DND-41 (cell line): ENCODE measurements around the gene TTLL13.

Source experiments
- ATAC-seq: fragments of 200-7000 bp; cut with Tn5 transposase; 3 replicates; pipeline ENCODE4 v1.9.1; 2021; ENCODE audit warnings: low read depth; ENCODE audit not compliant: insufficient read depth
- DNase-seq: peaks from one replicate; pipeline ENCODE4 v3.0.0-alpha.2; 2020
- H2AFZ ChIP-seq: 2 replicates; pipeline ENCODE4 v1.6.0; 2012; ENCODE audit warnings: low read depth, low read length
- H3K27ac ChIP-seq: 2 replicates; pipeline ENCODE4 v1.5.1; 2012; ENCODE audit warnings: low read length, inconsistent platforms
- H3K27me3 ChIP-seq: fragments of 200-600 bp; sonication (generic); 2 replicates; pipeline ENCODE4 v1.6.0; 2012; ENCODE audit warnings: low read length, mild to moderate bottlenecking, inconsistent platforms; ENCODE audit not compliant: insufficient read depth, poor library complexity
- H3K36me3 ChIP-seq: 2 replicates; pipeline ENCODE4 v1.5.1; 2012; ENCODE audit warnings: low read length, inconsistent platforms; ENCODE audit not compliant: insufficient read depth
- H3K4me1 ChIP-seq: 2 replicates; pipeline ENCODE4 v1.5.1; 2012; ENCODE audit warnings: mild to moderate bottlenecking, low read length; ENCODE audit not compliant: insufficient read depth
- H3K4me2 ChIP-seq: 2 replicates; pipeline ENCODE4 v1.6.0; 2012; ENCODE audit warnings: mild to moderate bottlenecking, moderate library complexity, low read length, inconsistent platforms; ENCODE audit not compliant: insufficient read depth
- H3K4me3 ChIP-seq, 2 experiments: fragments of 200-600 bp in 1 of 2; shearing (Covaris generic) in 1 of 2; 2 replicates each; pipeline ENCODE4 v1.5.1; 2012 to 2016; ENCODE audit warnings: inconsistent platforms in 2 of 2, low read length in 2 of 2, mild to moderate bottlenecking in 2 of 2, low read depth in 1 of 2, moderate library complexity in 1 of 2
- H3K79me2 ChIP-seq: 2 replicates; pipeline ENCODE4 v1.6.0; 2012; ENCODE audit warnings: low read length, inconsistent platforms; ENCODE audit not compliant: insufficient read depth
- H3K9ac ChIP-seq: 2 replicates; pipeline ENCODE4 v1.6.0; 2012; ENCODE audit warnings: low read depth, mild to moderate bottlenecking, inconsistent platforms, low read length, moderate library complexity
- H3K9me3 ChIP-seq: 2 replicates; pipeline ENCODE4 v1.5.1; 2012; ENCODE audit warnings: low read length, moderate library complexity, mild to moderate bottlenecking, inconsistent platforms; ENCODE audit not compliant: insufficient read depth, severe bottlenecking
- H4K20me1 ChIP-seq: 2 replicates; pipeline ENCODE4 v1.6.0; 2012; ENCODE audit warnings: low read length; ENCODE audit not compliant: insufficient read depth
- EZH2 ChIP-seq: IDR thresholded peaks from 3 replicates; pipeline ENCODE4 v1.6.1; 2012; ENCODE audit warnings: borderline replicate concordance, low read depth, mild to moderate bottlenecking, moderate library complexity, low read length, inconsistent platforms; ENCODE audit not compliant: severe bottlenecking
- TF ChIP-seq, protein P1 (sequence below): IDR thresholded peaks from 2 replicates; pipeline ENCODE4 v1.5.1; 2012; ENCODE audit warnings: borderline replicate concordance, low read length, moderate library complexity, mild to moderate bottlenecking; ENCODE audit not compliant: poor library complexity, severe bottlenecking; ENCODE audit errors: extremely low read depth

The TTLL13 gene

GRCh38 chr15:90227336-90227735 is 22.0 kb upstream of the TTLL13 start:
- H3K36me3 ChIP-seq, result peaks cover 26% of the 10 kb centered on the region
- no peak for ATAC-seq
- TF ChIP-seq, protein P1, sequence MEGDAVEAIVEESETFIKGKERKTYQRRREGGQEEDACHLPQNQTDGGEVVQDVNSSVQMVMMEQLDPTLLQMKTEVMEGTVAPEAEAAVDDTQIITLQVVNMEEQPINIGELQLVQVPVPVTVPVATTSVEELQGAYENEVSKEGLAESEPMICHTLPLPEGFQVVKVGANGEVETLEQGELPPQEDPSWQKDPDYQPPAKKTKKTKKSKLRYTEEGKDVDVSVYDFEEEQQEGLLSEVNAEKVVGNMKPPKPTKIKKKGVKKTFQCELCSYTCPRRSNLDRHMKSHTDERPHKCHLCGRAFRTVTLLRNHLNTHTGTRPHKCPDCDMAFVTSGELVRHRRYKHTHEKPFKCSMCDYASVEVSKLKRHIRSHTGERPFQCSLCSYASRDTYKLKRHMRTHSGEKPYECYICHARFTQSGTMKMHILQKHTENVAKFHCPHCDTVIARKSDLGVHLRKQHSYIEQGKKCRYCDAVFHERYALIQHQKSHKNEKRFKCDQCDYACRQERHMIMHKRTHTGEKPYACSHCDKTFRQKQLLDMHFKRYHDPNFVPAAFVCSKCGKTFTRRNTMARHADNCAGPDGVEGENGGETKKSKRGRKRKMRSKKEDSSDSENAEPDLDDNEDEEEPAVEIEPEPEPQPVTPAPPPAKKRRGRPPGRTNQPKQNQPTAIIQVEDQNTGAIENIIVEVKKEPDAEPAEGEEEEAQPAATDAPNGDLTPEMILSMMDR, result no peak
- no peak for TF ChIP-seq EZH2
- no peak overlapping the region for H2AFZ ChIP-seq
- peaks cover 15% of the 10 kb centered on the region for H3K4me1 ChIP-seq
- no peaks in the 10 kb centered on the region; the same call in 1 of the 2 replicates for H4K20me1 ChIP-seq
- peaks cover 4% of the 10 kb centered on the region for H3K79me2 ChIP-seq
- H3K27me3 ChIP-seq, result no peaks in the 10 kb centered on the region
- no peak for DNase-seq
- no peak overlapping the region for H3K4me3 ChIP-seq
- no peak overlapping the region for H3K9ac ChIP-seq
- H3K4me2 ChIP-seq, result no peak overlapping the region
- no peak overlapping the region for H3K27ac ChIP-seq
- no peaks in the 10 kb centered on the region for H3K9me3 ChIP-seq

GRCh38 chr15:90227816-90228772 is 21.3 kb upstream of the TTLL13 start:
- Histone ChIP-seq H3K4me3 (no peak overlapping the region), H3K4me2 (no peak overlapping the region), H3K27me3 (no peaks in the 10 kb centered on the region), H2AFZ (no peak overlapping the region), H3K9ac (no peak overlapping the region), H3K4me1 (peaks cover 22% of the 10 kb centered on the region), H4K20me1 (no peaks in the 10 kb centered on the region; the same call in 1 of the 2 replicates), H3K9me3 (no peaks in the 10 kb centered on the region), H3K79me2 (peaks cover 6% of the 10 kb centered on the region), H3K36me3 (peaks cover 26% of the 10 kb centered on the region), H3K27ac (no peak overlapping the region)
- TF ChIP-seq, protein P1, result no peak
- no peak for TF ChIP-seq EZH2
- no peak for DNase-seq
- ATAC-seq, result no peak

DNA sequence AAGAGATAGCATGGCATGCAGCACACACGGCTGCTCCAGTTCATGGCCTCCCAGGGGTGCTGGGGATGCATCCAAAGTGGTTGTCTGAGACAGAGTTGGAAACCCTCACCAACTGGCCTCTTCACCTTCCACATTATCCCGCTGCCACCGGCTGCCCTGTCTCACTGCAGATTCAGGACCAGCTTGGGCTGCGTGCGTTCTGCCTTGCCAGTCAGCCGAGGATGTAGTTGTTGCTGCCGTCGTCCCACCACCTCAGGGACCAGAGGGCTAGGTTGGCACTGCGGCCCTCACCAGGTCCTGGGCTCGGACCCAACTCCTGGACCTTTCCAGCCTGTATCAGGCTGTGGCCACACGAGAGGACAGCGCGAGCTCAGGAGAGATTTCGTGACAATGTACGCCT is 20.4 kb upstream of the TTLL13 start:
- H3K9ac ChIP-seq, result no peak overlapping the region
- no peak overlapping the region for H3K4me3 ChIP-seq
- no peak overlapping the region for H3K4me2 ChIP-seq
- H3K27ac ChIP-seq, result no peak overlapping the region
- no peak for TF ChIP-seq EZH2
- TF ChIP-seq, protein P1, result no peak
- no peaks in the 10 kb centered on the region for H3K27me3 ChIP-seq
- no peaks in the 10 kb centered on the region for H3K9me3 ChIP-seq
- peaks cover 26% of the 10 kb centered on the region for H3K36me3 ChIP-seq
- H4K20me1 ChIP-seq, result no peaks in the 10 kb centered on the region; the same call in 1 of the 2 replicates
- H2AFZ ChIP-seq, result no peak overlapping the region
- ATAC-seq, result no peak
- H3K4me1 ChIP-seq, result peaks cover 23% of the 10 kb centered on the region
- no peak for DNase-seq
- H3K79me2 ChIP-seq, result peaks cover 6% of the 10 kb centered on the region
